Heart left ventricle (tissue), 16 donors: Measurements from ENCODE around the gene SLC1A4. TPM values are rescaled to one million over a fixed set of nuclear protein-coding genes. Genes with fewer than 3 reads are reported as not detected.

Source experiments
- ATAC-seq, 4 donors: fragments of 200-7000 bp; cut with Tn5 transposase; one replicate each; pipeline ENCODE4 v1.9.1; 2020 to 2022; ENCODE audit warnings: moderate library complexity in 4 of 4, mild to moderate bottlenecking in 3 of 4, moderate number of reproducible peaks in 1 of 4
- DNase-seq, 5 donors: peaks; one replicate each; pipeline ENCODE4 v3.0.0-alpha.2; 2020
- H3K27ac ChIP-seq, 12 donors: fragments of 200-600 bp; sonication (generic) in 4 of 12; one replicate each; pipeline versions ENCODE4 v1.5.0 to v1.8.0; 2016 to 2022; ENCODE audit warnings: mild to moderate bottlenecking in 2 of 12
- H3K27me3 ChIP-seq, 9 donors: fragments of 200-600 bp; sonication (generic) in 2 of 9; one replicate each; pipeline versions ENCODE4 v1.5.1 to v1.8.0; 2016 to 2022; ENCODE audit warnings: mild to moderate bottlenecking in 3 of 9
- H3K36me3 ChIP-seq, 9 donors: fragments of 200-600 bp; sonication (generic) in 2 of 9; one replicate each; pipeline versions ENCODE4 v1.5.0 to v1.8.0; 2018 to 2022; ENCODE audit warnings: mild to moderate bottlenecking in 2 of 9
- H3K4me1 ChIP-seq, 12 donors: fragments of 200-600 bp; sonication (generic) in 4 of 12; one replicate each; pipeline versions ENCODE4 v1.5.0 to v1.8.0; 2016 to 2022; ENCODE audit warnings: mild to moderate bottlenecking in 3 of 12
- H3K4me3 ChIP-seq, 12 donors: fragments of 200-600 bp; sonication (generic) in 4 of 12; one replicate each; pipeline versions ENCODE4 v1.5.0 to v1.8.0; 2017 to 2022; ENCODE audit warnings: mild to moderate bottlenecking in 9 of 12, moderate library complexity in 4 of 12
- H3K9me3 ChIP-seq, 12 donors: fragments of 200-600 bp; sonication (generic) in 4 of 12; one replicate each; pipeline versions ENCODE4 v1.5.0 to v1.8.0; 2016 to 2022; ENCODE audit warnings: mild to moderate bottlenecking in 1 of 12
- CTCF ChIP-seq, 12 donors: fragments of 200-600 bp; sonication (generic) in 4 of 12; IDR thresholded peaks; one replicate each; pipeline versions ENCODE4 v1.5.0 to v1.8.0; 2018 to 2022; ENCODE audit warnings: antibody characterized with exemption in 12 of 12, mild to moderate bottlenecking in 5 of 12
- POLR2A ChIP-seq, 2 donors: fragments of 450-650 bp; IDR thresholded peaks; one replicate each; pipeline ENCODE4 v1.6.1; 2017; ENCODE audit warnings: antibody characterized with exemption in 2 of 2, mild to moderate bottlenecking in 2 of 2, moderate library complexity in 2 of 2
- WGBS, 4 donors: extraction: QIAGEN DNeasy Blood & Tissue Kit in 2 of 4; methylation state at CpG; one replicate each; pipeline versions ENCODE4 v1.1.5 to v1.1.7; 2013 to 2018; 5-methylcytosine and 5-hydroxymethylcytosine counted together
- intact Hi-C, 10 donors: fragments of 100-400 bp; cut with DNase I; formaldehyde crosslinking; loops; one replicate each; pipeline versions ENCODE4 v1.11.1 to v1.14.2; 2022
- polyA plus RNA-seq, 2 donors: library from polyadenylated mRNA; stranded (reverse); fragments of 200-250 nt; gene quantifications; one replicate each; pipeline ENCODE4 v1.2.3, GENCODE V29; 2013
- total RNA-seq, 9 donors: library from RNA; depleted of rRNA in 2 of 9; stranded (reverse); fragments of >200 nt in 2 of 9; fragmentation: NEBNext Ultra II Directional in 3 of 9; extraction: Animal tissue kit (Norgen Biotek cat#: 25700) in 3 of 9; gene quantifications; one replicate each; pipeline versions ENCODE4 v1.1.0 to v1.2.4, GENCODE V29; 2016 to 2023
- donor health status: ischemic (EF 13 %, LVEDD 7.1; RV severe dilation, severe dysfunction).
- donor health status: healthy with polysubstance abuse.
- donor health status: DM: no; HTN: yes; CAD: no.
- donor health status: DM: no; HTN: no; CAD: no.
- donor health status: ischemic (EF 25% LVEDD 6.9; RV normal size, moderate dysfunction).
- donor health status: ischemic (EF 25% LVEDD 5.7; RV mildly dilated, moderate dysfunction).
- donor health status: healthy.
- donor health status: DM: yes; HTN: yes; CAD: no.
- donor health status: ischemic (EF 35%, LVEDD 5.7; RV mildly dilated, moderate dysfunction).
- donor health status: nonischemic (EF 11% LVEDD 7.7; RV severe dilation, severe dysfunction).
- donor health status: DM: yes; HTN: yes; CAD: no.
- donor health status: PGD.
- donor health status: ischemic (EF 29% LVEDD 5.4; RV normal size, mild dysfunction).
- donor health status: nonischemic (EF 23%, LVEDD 6.1; RV moderate dilation, normal function).

SLC1A4 gene
- total and polyA plus RNA-seq, 11 donors, result 3.0 to 22.4 (median 10.8) TPM

- no peaks in the 10 kb centered on the region for H3K9me3 ChIP-seq
- 89 to 93% (median 90%) methylated on average over 20 of the region's 20 CpGs for WGBS, 4 donors
- H3K4me3 ChIP-seq, result no peak overlapping the region
- ATAC-seq (no peak), DNase-seq (no peak)
- H3K4me1 ChIP-seq, result peaks cover 17 to 88% (median 64%) of the 10 kb centered on the region in 12 donors
- H3K27me3 ChIP-seq, result no peaks in the 10 kb centered on the region
- no peak for TF ChIP-seq POLR2A (IDR thresholded peaks at IDR 0.05)
- TF ChIP-seq CTCF (IDR thresholded peaks at IDR 0.05), result no peak
- peak overlapping the region in 1 of 12 donors; percentile 62 for H3K27ac ChIP-seq
- intact Hi-C loops, result loop anchor here in 1 of 10 donors (5.0 kb wide), 2 partner anchors 60 to 95 kb away; partner anchors contain the start of gene RAB1A
- H3K36me3 ChIP-seq, result peaks cover 0 to 77% (median 63%) of the 10 kb centered on the region in 9 donors
Measured at GRCh38 chr2:65072181-65072970, 83.2 kb downstream of the SLC1A4 start.

Other genes with a start within 250 kb of the SLC1A4 start
- gene CEP68, start 67.0 kb downstream of the SLC1A4 start, total RNA-seq, result 10 to 100 TPM; 14.0 to 26.8 (median 18.8) TPM
- 1 to 10 TPM; 6.5 to 7.6 TPM for gene CEP68, start 67.0 kb downstream of the SLC1A4 start, polyA plus RNA-seq
- 100 to 1,000 TPM in 6 of 9 donors, 10 to 100 TPM in 3; 49.0 to 137 (median 118) TPM for gene RAB1A, start 140.7 kb downstream of the SLC1A4 start, total RNA-seq
- 100 to 1,000 TPM in 1 of 2 donors, 10 to 100 TPM in 1; 87.7 to 164 TPM for gene RAB1A, start 140.7 kb downstream of the SLC1A4 start, polyA plus RNA-seq
- gene ACTR2, start 238.4 kb downstream of the SLC1A4 start, total RNA-seq, result 100 to 1,000 TPM in 6 of 9 donors, 10 to 100 TPM in 3; 32.6 to 216 (median 117) TPM
- gene ACTR2, start 238.4 kb downstream of the SLC1A4 start, polyA plus RNA-seq, result 10 to 100 TPM; 28.2 to 84.2 TPM